Measurements from ENCODE around the gene DLGAP1. TPM values are rescaled to one million over a fixed set of nuclear protein-coding genes. Genes with fewer than 3 reads are reported as not detected.

The DLGAP1 gene
- polyA plus RNA-seq, 1 donor: 1.5 TPM

- DNase-seq: no peak
These were observed 217.5 kb downstream of the DLGAP1 start for GRCh38 chr18:4237664-4238041.

- DNase-seq: no peak
These were observed 218.0 kb downstream of the DLGAP1 start for GRCh38 chr18:4236940-4237663.

- no peak for DNase-seq
These were observed 221.6 kb downstream of the DLGAP1 start for GRCh38 chr18:4233468-4233867.

GRCh38 chr18:4232656-4233055 lies 222.5 kb downstream of the DLGAP1 start:
- no peak for DNase-seq

GRCh38 chr18:4231260-4231659 lies 223.8 kb downstream of the DLGAP1 start:
- DNase-seq: no peak

- DNase-seq: no peak
These were observed 224.5 kb downstream of the DLGAP1 start for GRCh38 chr18:4230450-4231168.

GRCh38 chr18:4224031-4224704 lies 230.9 kb downstream of the DLGAP1 start:
- no peak for DNase-seq

- no peak for DNase-seq
These were observed 243.8 kb downstream of the DLGAP1 start for GRCh38 chr18:4211111-4211837.

- peak; percentile 32 for DNase-seq
These were observed 246.7 kb downstream of the DLGAP1 start for GRCh38 chr18:4208366-4208765.

GRCh38 chr18:4207383-4207985 lies 247.6 kb downstream of the DLGAP1 start:
- no peak for DNase-seq

- no peak for DNase-seq
These were observed 250.7 kb downstream of the DLGAP1 start for GRCh38 chr18:4204438-4204720.

- no peak for DNase-seq
These were observed 251.3 kb downstream of the DLGAP1 start for GRCh38 chr18:4203568-4204437.

- no peak for DNase-seq
These were observed 254.7 kb downstream of the DLGAP1 start for GRCh38 chr18:4200399-4200798.

GRCh38 chr18:4198956-4199355 lies 256.2 kb downstream of the DLGAP1 start:
- DNase-seq: no peak

GRCh38 chr18:4196351-4196750 lies 258.8 kb downstream of the DLGAP1 start:
- DNase-seq: no peak

GRCh38 chr18:4193086-4193485 lies 262.0 kb downstream of the DLGAP1 start:
- peak; percentile 56 for DNase-seq

GRCh38 chr18:4181882-4182568 lies 273.1 kb downstream of the DLGAP1 start:
- DNase-seq: no peak

GRCh38 chr18:4181086-4181485 lies 274.0 kb downstream of the DLGAP1 start:
- DNase-seq: no peak

GRCh38 chr18:4172196-4173100 lies 282.7 kb downstream of the DLGAP1 start:
- no peak for DNase-seq

GRCh38 chr18:4157352-4157751 lies 297.8 kb downstream of the DLGAP1 start:
- no peak for DNase-seq
